HG02852 (cell line): Measurements from ENCODE around the gene UGT1A8.
"Not testable (repeated sequence)": the region's sequence is repeated elsewhere in the genome, so short reads cannot be mapped to it uniquely, and the experiment has no call there.

Experiments
- ATAC-seq: cut with Tn5 transposase; IDR thresholded peaks from one replicate; pipeline ENCODE4 v1.9.1; 2021; ENCODE audit warnings: mild to moderate bottlenecking, moderate library complexity; ENCODE audit not compliant: unreplicated experiment

UGT1A8 gene

GRCh38 chr2:233617476-233617875 lies at the start of gene UGT1A8:
UGT1A8 (plus strand) TSS chr2:233617633; CDS start chr2:233617708, 75 bp downstream.
- ATAC-seq, result not testable (repeated sequence)

GRCh38 chr2:233571001-233571400 lies 46.4 kb upstream of the UGT1A8 start:
- ATAC-seq, result no peak

GRCh38 chr2:233571462-233571861 lies 46.0 kb upstream of the UGT1A8 start:
- no peak for ATAC-seq

- ATAC-seq, result no peak
Observed at GRCh38 chr2:233572468-233572867, 45.0 kb upstream of the UGT1A8 start.

- not testable (repeated sequence) for ATAC-seq
Observed at GRCh38 chr2:233577341-233577740, 40.1 kb upstream of the UGT1A8 start.

GRCh38 chr2:233583217-233583965 lies 34.0 kb upstream of the UGT1A8 start:
- ATAC-seq, result not testable (repeated sequence)

- ATAC-seq, result no peak
Observed at GRCh38 chr2:233584210-233584609, 33.2 kb upstream of the UGT1A8 start.

- no peak for ATAC-seq
Observed at GRCh38 chr2:233588400-233588799, 29.0 kb upstream of the UGT1A8 start.

GRCh38 chr2:233592706-233593105 lies 24.7 kb upstream of the UGT1A8 start:
- ATAC-seq, result not testable (repeated sequence)

GRCh38 chr2:233593201-233593600 lies 24.2 kb upstream of the UGT1A8 start:
- no peak for ATAC-seq

- no peak for ATAC-seq
Observed at GRCh38 chr2:233597522-233597921, 19.9 kb upstream of the UGT1A8 start.

GRCh38 chr2:233598952-233599351 lies 18.5 kb upstream of the UGT1A8 start:
- no peak for ATAC-seq

GRCh38 chr2:233600386-233600785 lies 17.0 kb upstream of the UGT1A8 start:
- no peak for ATAC-seq

GRCh38 chr2:233602076-233602475 lies 15.4 kb upstream of the UGT1A8 start:
- ATAC-seq, result no peak

GRCh38 chr2:233603520-233603919 lies 13.9 kb upstream of the UGT1A8 start:
- no peak for ATAC-seq

GRCh38 chr2:233604826-233605225 lies 12.6 kb upstream of the UGT1A8 start:
- no peak for ATAC-seq

GRCh38 chr2:233605680-233606079 lies 11.8 kb upstream of the UGT1A8 start:
- no peak for ATAC-seq

- no peak for ATAC-seq
Observed at GRCh38 chr2:233611284-233611683, 6.1 kb upstream of the UGT1A8 start.

- no peak for ATAC-seq
Observed at GRCh38 chr2:233620204-233620603, 2.8 kb downstream of the UGT1A8 start.

GRCh38 chr2:233621863-233622262 lies 4.4 kb downstream of the UGT1A8 start:
- ATAC-seq, result not testable (repeated sequence)

- no peak for ATAC-seq
Observed at GRCh38 chr2:233627331-233628025, 10.0 kb downstream of the UGT1A8 start.

GRCh38 chr2:233636306-233636705 lies 18.9 kb downstream of the UGT1A8 start, which contains the start of gene UGT1A10:
UGT1A10 (plus strand) TSS chr2:233636448; CDS start chr2:233636523, 75 bp downstream.
- ATAC-seq, result not testable (repeated sequence)
